Adrenal gland (tissue), 5 donors: ENCODE measurements around the gene ACBD7.

Experiments used
- POLR2A ChIP-seq, 2 donors: fragments of 450-650 bp; IDR thresholded peaks; one replicate each; pipeline ENCODE4 v1.6.1; 2017; ENCODE audit warnings: antibody characterized with exemption in 2 of 2, mild to moderate bottlenecking in 2 of 2, moderate library complexity in 1 of 2
- TF ChIP-seq, protein P1 (sequence below), 6 experiments: fragments of 450-650 bp in 4 of 6; fragments of 200-600 bp in 2 of 6; sonication (generic) in 1 of 6; IDR thresholded peaks; 1 replicate in 5 of 6; 2 replicates in 1 of 6; pipeline versions ENCODE4 v1.5.1 to v1.8.0; 2016 to 2021; ENCODE audit warnings: antibody characterized with exemption in 6 of 6, mild to moderate bottlenecking in 2 of 6, moderate library complexity in 1 of 6
- donor health status: DM: no; HTN: no; CAD: no.

DNA sequence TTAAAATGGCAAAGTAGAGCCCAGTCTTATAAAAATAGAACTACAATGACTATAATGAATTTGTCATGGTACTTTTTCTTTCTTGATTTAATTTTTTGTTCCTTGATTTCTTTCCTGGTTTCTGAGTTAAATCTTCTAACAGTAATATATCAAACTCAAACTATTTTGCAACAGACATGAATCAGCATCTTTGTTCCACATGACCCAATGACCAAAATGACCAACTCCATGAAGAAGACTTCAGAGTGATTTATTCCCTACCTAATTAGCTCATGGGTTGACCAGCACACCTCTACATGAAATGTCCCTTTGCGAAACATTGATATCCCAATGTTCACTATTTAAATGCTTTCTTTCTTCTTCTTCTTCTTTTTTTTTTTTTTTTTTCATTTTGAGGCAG lies 49.1 kb upstream of the ACBD7 start:
- no peak for TF ChIP-seq POLR2A (IDR thresholded peaks at IDR 0.05)
- TF ChIP-seq, protein P1, sequence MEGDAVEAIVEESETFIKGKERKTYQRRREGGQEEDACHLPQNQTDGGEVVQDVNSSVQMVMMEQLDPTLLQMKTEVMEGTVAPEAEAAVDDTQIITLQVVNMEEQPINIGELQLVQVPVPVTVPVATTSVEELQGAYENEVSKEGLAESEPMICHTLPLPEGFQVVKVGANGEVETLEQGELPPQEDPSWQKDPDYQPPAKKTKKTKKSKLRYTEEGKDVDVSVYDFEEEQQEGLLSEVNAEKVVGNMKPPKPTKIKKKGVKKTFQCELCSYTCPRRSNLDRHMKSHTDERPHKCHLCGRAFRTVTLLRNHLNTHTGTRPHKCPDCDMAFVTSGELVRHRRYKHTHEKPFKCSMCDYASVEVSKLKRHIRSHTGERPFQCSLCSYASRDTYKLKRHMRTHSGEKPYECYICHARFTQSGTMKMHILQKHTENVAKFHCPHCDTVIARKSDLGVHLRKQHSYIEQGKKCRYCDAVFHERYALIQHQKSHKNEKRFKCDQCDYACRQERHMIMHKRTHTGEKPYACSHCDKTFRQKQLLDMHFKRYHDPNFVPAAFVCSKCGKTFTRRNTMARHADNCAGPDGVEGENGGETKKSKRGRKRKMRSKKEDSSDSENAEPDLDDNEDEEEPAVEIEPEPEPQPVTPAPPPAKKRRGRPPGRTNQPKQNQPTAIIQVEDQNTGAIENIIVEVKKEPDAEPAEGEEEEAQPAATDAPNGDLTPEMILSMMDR (IDR thresholded peaks at IDR 0.05) = no peak
